CD14-positive monocyte (primary cell): ENCODE data around the gene ABCA6. TPM values are rescaled to one million over a fixed set of nuclear protein-coding genes. Genes with fewer than 3 reads are reported as not detected.

Experiments used
- DNase-seq, 3 donors: peaks; one replicate each; pipeline ENCODE4 v3.0.0-alpha.2; 2011 to 2022
- H2AFZ ChIP-seq: 2 replicates; pipeline ENCODE4 v1.6.0; 2012; ENCODE audit warnings: mild to moderate bottlenecking, low read depth, low read length, inconsistent platforms; ENCODE audit not compliant: insufficient read depth, poor library complexity, severe bottlenecking
- H3K27ac ChIP-seq, 2 donors: 1 replicate in 1 of 2; 2 replicates in 1 of 2; pipeline ENCODE4 v1.5.1; 2012 to 2013; ENCODE audit warnings: low read length in 2 of 2, control low read depth in 1 of 2, inconsistent platforms in 1 of 2, low read depth in 1 of 2, mild to moderate bottlenecking in 1 of 2
- H3K27me3 ChIP-seq, 2 donors: one replicate each; pipeline versions ENCODE4 v1.6.0 to v1.6.1; 2011 to 2013; ENCODE audit warnings: low read length in 2 of 2; ENCODE audit not compliant: control insufficient read depth in 2 of 2, insufficient read depth in 2 of 2
- H3K36me3 ChIP-seq, 2 donors: replicated peaks in 1 of 2; 1 replicate in 1 of 2; 2 replicates in 1 of 2; pipeline versions ENCODE4 v1.5.1 to v1.6.1; 2012 to 2013; ENCODE audit warnings: low read length in 2 of 2, control low read depth in 1 of 2, inconsistent platforms in 1 of 2, mild to moderate bottlenecking in 1 of 2; ENCODE audit not compliant: insufficient read depth in 2 of 2, control insufficient read depth in 1 of 2
- H3K4me1 ChIP-seq, 2 donors: 1 replicate in 1 of 2; 2 replicates in 1 of 2; pipeline versions ENCODE4 v1.5.1 to v1.6.1; 2012 to 2013; ENCODE audit warnings: low read length in 2 of 2, control low read depth in 1 of 2, inconsistent platforms in 1 of 2, mild to moderate bottlenecking in 1 of 2, moderate library complexity in 1 of 2; ENCODE audit not compliant: insufficient read depth in 2 of 2, control insufficient read depth in 1 of 2
- H3K4me2 ChIP-seq: replicated peaks from 2 replicates; pipeline ENCODE3; 2012; ENCODE audit warnings: low read length, moderate library complexity, mild to moderate bottlenecking; ENCODE audit not compliant: poor library complexity, severe bottlenecking; ENCODE audit errors: extremely low read depth
- H3K4me3 ChIP-seq, 3 experiments: fragments of 200-600 bp in 1 of 3; sonication (generic) in 1 of 3; replicated peaks in 1 of 3; 1 replicate in 2 of 3; 2 replicates in 1 of 3; pipeline ENCODE4 v1.5.1; 2011 to 2013; ENCODE audit warnings: low read length in 3 of 3, mild to moderate bottlenecking in 3 of 3, control low read depth in 2 of 3, low read depth in 2 of 3, inconsistent platforms in 1 of 3, moderate library complexity in 1 of 3
- H3K79me2 ChIP-seq: 2 replicates; pipeline ENCODE4 v1.6.0; 2012; ENCODE audit warnings: mild to moderate bottlenecking, control low read depth, inconsistent platforms, low read length, moderate library complexity; ENCODE audit not compliant: insufficient read depth
- H3K9ac ChIP-seq: 2 replicates; pipeline ENCODE4 v1.6.0; 2017; ENCODE audit warnings: low read length, mild to moderate bottlenecking; ENCODE audit not compliant: insufficient read depth, poor library complexity, severe bottlenecking
- H3K9me3 ChIP-seq, 2 donors: replicated peaks in 1 of 2; 1 replicate in 1 of 2; 2 replicates in 1 of 2; pipeline versions ENCODE4 v1.5.1 to v1.6.1; 2012 to 2013; ENCODE audit warnings: low read length in 2 of 2, control low read depth in 1 of 2; ENCODE audit not compliant: control insufficient read depth in 1 of 2, insufficient read depth in 1 of 2
- H4K20me1 ChIP-seq: 2 replicates; pipeline ENCODE4 v1.6.0; 2012; ENCODE audit warnings: mild to moderate bottlenecking, low read length, control low read depth, moderate library complexity; ENCODE audit not compliant: insufficient read depth
- H3K27ac Mint-ChIP-seq, 7 donors: one replicate each; pipeline ENCODE4 v1.8.0; 2020; ENCODE audit warnings: mild to moderate bottlenecking in 7 of 7, mixed read lengths in 7 of 7, moderate library complexity in 6 of 7, inconsistent platforms in 2 of 7
- H3K27me3 Mint-ChIP-seq, 3 donors: one replicate each; pipeline ENCODE4 v1.8.0; 2021 to 2022; ENCODE audit warnings: low read depth in 3 of 3, mild to moderate bottlenecking in 3 of 3, mixed read lengths in 3 of 3, moderate library complexity in 3 of 3, inconsistent platforms in 1 of 3
- H3K36me3 Mint-ChIP-seq, 2 donors: one replicate each; pipeline ENCODE4 v1.8.0; 2020; ENCODE audit warnings: mixed read lengths in 2 of 2, inconsistent platforms in 1 of 2, mild to moderate bottlenecking in 1 of 2
- H3K4me1 Mint-ChIP-seq: one replicate; pipeline ENCODE4 v1.8.0; 2020; ENCODE audit warnings: mild to moderate bottlenecking, mixed read lengths
- H3K4me3 Mint-ChIP-seq, 2 donors: one replicate each; pipeline ENCODE4 v1.8.0; 2020; ENCODE audit warnings: mild to moderate bottlenecking in 2 of 2, mixed read lengths in 2 of 2, moderate library complexity in 1 of 2
- H3K9me3 Mint-ChIP-seq, 7 donors: one replicate each; pipeline ENCODE4 v1.8.0; 2020 to 2022; ENCODE audit warnings: mixed read lengths in 7 of 7, mild to moderate bottlenecking in 6 of 7, moderate library complexity in 6 of 7, inconsistent platforms in 2 of 7
- WGBS: methylation state at CpG from one replicate; pipeline ENCODE4 v1.1.5; 2013; ENCODE audit warnings: missing lambda C conversion rate; ENCODE audit not compliant: insufficient coverage; 5-methylcytosine and 5-hydroxymethylcytosine counted together
- intact Hi-C, 2 donors: fragments of 100-400 bp; cut with micrococcal nuclease; formaldehyde crosslinking; loops; one replicate each; pipeline versions ENCODE4 v1.15.0 to v1.15.1; 2023
- polyA plus RNA-seq, 3 donors: library from polyadenylated mRNA; depleted of rRNA in 1 of 3; unstranded in 2 of 3; stranded (reverse) in 1 of 3; fragments of 300-500 nt in 2 of 3; fragments of >200 nt in 1 of 3; fragmentation: Illumina TruSeq in 2 of 3; gene quantifications; 1 replicate in 2 of 3; 2 replicates in 1 of 3; pipeline ENCODE4 v1.2.3, GENCODE V29; 2012 to 2021
- TF ChIP-seq, protein P1 (sequence below): fragments of 200-600 bp; IDR thresholded peaks from one replicate; pipeline ENCODE4 v1.8.0; 2022; ENCODE audit warnings: antibody characterized with exemption, mild to moderate bottlenecking

ABCA6 gene
- polyA plus RNA-seq, 3 donors = 0.52 to 0.93 (median 0.76) TPM

DNA sequence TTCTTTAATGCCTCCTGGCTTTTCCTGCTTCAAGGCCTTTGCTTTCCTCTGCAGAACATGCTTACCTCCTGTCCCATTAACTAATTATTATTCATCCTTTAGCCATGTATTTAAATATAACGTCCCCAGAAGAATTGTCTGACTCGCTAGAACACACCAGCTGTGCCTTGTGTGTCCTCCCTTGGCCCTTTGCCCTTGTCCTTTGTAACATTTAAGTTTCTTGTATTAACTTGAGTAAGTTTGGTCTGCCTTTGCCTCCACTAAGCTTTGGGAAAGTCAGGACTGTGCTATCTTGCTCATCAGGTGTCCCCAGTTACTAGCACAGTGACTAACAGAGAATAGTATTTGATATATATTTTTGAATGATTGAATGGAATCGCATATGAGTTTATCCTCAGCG, 51.3 kb downstream of the ABCA6 start:
- no peak overlapping the region for H3K27ac Mint-ChIP-seq
- H3K4me3 Mint-ChIP-seq = no peak overlapping the region
- intact Hi-C loops = no loop called here

DNA sequence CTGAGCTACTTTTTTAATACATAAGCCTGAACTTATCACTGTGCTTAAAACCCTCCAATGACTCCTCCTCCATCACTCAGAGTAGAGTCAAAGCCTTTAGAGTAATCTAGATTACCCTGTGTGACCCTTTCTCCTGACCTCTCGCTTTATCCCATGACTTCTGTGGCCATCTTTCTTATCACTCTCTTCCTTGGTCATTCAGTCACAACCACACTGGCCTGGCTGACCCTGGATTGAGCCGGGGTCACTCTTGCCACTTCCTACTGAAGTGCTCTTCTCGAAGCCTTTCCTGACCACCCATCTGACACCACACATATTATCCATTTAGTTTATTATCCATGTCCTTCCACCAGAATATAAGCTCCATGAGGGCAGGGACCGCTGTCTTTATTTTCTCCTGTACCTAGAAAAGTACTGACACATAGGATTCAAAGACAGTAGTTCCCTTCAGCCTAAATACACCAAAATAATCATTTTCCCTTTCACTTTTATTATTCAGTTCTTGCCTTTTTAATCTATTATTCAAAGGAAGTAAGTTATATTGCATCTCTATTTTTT, 53.0 kb downstream of the ABCA6 start:
- H3K27me3 Mint-ChIP-seq = peaks cover 0 to 2% (median 0%) of the 10 kb centered on the region in 3 donors
- no peak for DNase-seq
- Histone ChIP-seq H2AFZ (no peak overlapping the region), H3K27me3 (no peaks in the 10 kb centered on the region), H3K36me3 (no peaks in the 10 kb centered on the region), H3K4me3 (no peak overlapping the region), H4K20me1 (no peaks in the 10 kb centered on the region), H3K9ac (no peak overlapping the region), H3K4me2 (no peak overlapping the region), H3K4me1 (peaks cover 19% of the 10 kb centered on the region in 2 donors), H3K27ac (no peak overlapping the region), H3K79me2 (no peaks in the 10 kb centered on the region), H3K9me3 (no peaks in the 10 kb centered on the region)
- peaks cover 0 to 10% (median 5%) of the 10 kb centered on the region in 7 donors for H3K9me3 Mint-ChIP-seq
- H3K27ac Mint-ChIP-seq = no peak overlapping the region
- H3K4me1 Mint-ChIP-seq = peaks cover 39% of the 10 kb centered on the region
- WGBS = 94% methylated on average over 3 of the region's 4 CpGs
- intact Hi-C loops = no loop called here
- H3K36me3 Mint-ChIP-seq = peaks cover 4 to 7% of the 10 kb centered on the region in 2 donors
- H3K4me3 Mint-ChIP-seq = no peak overlapping the region
- TF ChIP-seq, protein P1, sequence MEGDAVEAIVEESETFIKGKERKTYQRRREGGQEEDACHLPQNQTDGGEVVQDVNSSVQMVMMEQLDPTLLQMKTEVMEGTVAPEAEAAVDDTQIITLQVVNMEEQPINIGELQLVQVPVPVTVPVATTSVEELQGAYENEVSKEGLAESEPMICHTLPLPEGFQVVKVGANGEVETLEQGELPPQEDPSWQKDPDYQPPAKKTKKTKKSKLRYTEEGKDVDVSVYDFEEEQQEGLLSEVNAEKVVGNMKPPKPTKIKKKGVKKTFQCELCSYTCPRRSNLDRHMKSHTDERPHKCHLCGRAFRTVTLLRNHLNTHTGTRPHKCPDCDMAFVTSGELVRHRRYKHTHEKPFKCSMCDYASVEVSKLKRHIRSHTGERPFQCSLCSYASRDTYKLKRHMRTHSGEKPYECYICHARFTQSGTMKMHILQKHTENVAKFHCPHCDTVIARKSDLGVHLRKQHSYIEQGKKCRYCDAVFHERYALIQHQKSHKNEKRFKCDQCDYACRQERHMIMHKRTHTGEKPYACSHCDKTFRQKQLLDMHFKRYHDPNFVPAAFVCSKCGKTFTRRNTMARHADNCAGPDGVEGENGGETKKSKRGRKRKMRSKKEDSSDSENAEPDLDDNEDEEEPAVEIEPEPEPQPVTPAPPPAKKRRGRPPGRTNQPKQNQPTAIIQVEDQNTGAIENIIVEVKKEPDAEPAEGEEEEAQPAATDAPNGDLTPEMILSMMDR = no peak

More for the DNA sequence above, 51.3 kb downstream of the ABCA6 start:
- Histone ChIP-seq H4K20me1 (no peaks in the 10 kb centered on the region), H3K9ac (no peak overlapping the region), H2AFZ (no peak overlapping the region), H3K27ac (no peak overlapping the region), H3K4me2 (no peak overlapping the region), H3K4me3 (no peak overlapping the region), H3K9me3 (no peaks in the 10 kb centered on the region), H3K36me3 (no peaks in the 10 kb centered on the region), H3K79me2 (no peaks in the 10 kb centered on the region), H3K4me1 (peaks cover 31% of the 10 kb centered on the region in 2 donors), H3K27me3 (no peaks in the 10 kb centered on the region)
- peaks cover 47% of the 10 kb centered on the region for H3K4me1 Mint-ChIP-seq
- peaks cover 4 to 7% of the 10 kb centered on the region in 2 donors for H3K36me3 Mint-ChIP-seq
- peaks cover 0 to 7% (median 5%) of the 10 kb centered on the region in 7 donors for H3K9me3 Mint-ChIP-seq
- no CpG with 5 or more reads among the region's 4 CpGs for WGBS
- no peak for DNase-seq
- TF ChIP-seq, protein P1 = no peak
- H3K27me3 Mint-ChIP-seq = peaks cover 0 to 2% (median 0%) of the 10 kb centered on the region in 3 donors
